ENCODE results near the gene MIEN1. TPM values are rescaled to one million over a fixed set of nuclear protein-coding genes. Genes with fewer than 3 reads are reported as not detected.
"Not testable (repeated sequence)": the region's sequence is repeated elsewhere in the genome, so short reads cannot be mapped to it uniquely, and the experiment has no call there.

MIEN1 gene
- polyA plus RNA-seq, 2 of the 4 experiments (the other 2 are of a cell fraction) = 63.9 to 85.5 TPM

DNA sequence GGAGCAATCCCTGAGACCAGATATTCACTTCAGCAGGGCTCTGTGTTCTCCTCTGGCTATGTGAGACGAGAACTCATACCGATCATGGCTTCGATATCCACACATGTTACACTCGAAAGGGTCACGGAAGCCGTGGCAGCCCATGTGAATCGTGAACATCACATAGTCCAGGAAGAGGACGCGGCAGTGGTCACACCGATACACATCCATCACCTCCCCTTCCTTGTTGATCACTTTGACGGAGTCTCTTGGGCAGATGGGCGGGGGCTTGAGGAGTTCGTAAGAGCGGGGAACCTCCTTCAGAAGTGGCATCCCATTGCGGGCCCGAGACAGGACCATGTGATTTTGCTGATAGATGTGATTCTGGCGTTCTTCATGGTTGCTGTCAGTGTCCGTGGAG, 35.4 kb upstream of the MIEN1 start:
- H3K9me3 ChIP-seq = peaks cover 23% of the 10 kb centered on the region
- FAIRE-seq (no peak), ATAC-seq (no peak)

DNA sequence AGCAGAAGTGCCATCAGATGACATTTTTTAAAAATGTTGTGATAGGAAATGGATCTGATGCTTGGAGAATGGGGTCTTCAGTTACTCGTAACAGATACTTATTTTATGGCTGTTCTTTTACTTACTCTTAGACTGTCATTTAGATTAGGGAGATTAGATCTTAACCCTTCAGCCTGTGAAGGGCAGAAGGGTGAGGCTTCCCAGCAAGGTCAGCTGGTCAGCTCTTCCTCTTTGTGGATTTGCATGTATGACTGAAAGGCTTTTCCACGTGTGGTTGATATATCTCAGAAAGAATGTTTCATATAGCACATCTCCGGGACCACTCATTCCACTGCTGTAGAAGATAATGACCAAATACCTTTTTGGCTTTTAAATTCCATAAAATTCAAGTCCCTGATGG, 34.8 kb upstream of the MIEN1 start:
- WGBS (ENCODE audit: missing lambda C conversion rate) = 13% methylated on average over 3 of the region's 3 CpGs

More for the DNA sequence above, 35.4 kb upstream of the MIEN1 start:
- 64% methylated on average over 18 of the region's 18 CpGs for WGBS (ENCODE audit: missing lambda C conversion rate)
- CTCF ChIA-PET = interaction anchor here (4.1 to 4.4 kb wide), 2 partner anchors 12 to 143 kb away, joined by 26 to 33 read pairs; no protein-coding TSS in a partner anchor
- TF ChIP-seq EP300 (IDR thresholded peaks at IDR 0.05) (no peak), MAFK (IDR thresholded peaks at IDR 0.05; ENCODE audit: partially characterized antibody) (peak; percentile 10), MAZ (IDR thresholded peaks at IDR 0.05; ENCODE audit: borderline replicate concordance, low read depth, low read length) (no peak)
- POLR2A ChIA-PET = no interaction called here
- no peak for DNase-seq (ENCODE audit: low read depth in 1 of 2, low spot score in 1 of 2)
- H3K4me1 ChIP-seq = no peaks in the 10 kb centered on the region
- no peak overlapping the region for H3K4me3 ChIP-seq
- H3K4me2 ChIP-seq = no peak overlapping the region
- H3K27ac ChIP-seq = no peak overlapping the region

DNA sequence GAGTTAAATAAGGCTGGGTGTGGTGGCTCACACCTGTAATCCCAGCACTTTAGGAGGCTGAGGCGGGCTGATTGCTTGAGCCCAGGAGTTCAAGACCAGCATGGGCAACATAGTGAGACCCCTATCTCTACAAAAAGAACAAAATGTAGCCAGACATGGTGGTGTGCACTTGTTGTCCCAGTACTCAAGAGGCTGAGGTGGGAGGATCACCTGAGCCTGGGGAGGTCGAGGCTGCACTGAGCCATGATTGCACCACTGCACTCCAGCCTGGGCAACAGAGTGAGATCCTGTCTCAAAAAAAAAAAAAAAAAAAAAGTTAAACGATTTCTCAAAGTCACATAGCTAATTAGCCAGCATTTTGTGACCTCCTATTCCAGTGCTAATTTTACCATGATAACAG, 33.8 kb upstream of the MIEN1 start:
- H3K4me2 ChIP-seq; H3K27ac ChIP-seq; FAIRE-seq; ATAC-seq; H3K4me1 ChIP-seq; POLR2A ChIA-PET; H3K4me3 ChIP-seq; DNase-seq (ENCODE audit: low read depth in 1 of 2, low spot score in 1 of 2): not testable (repeated sequence)
- CTCF ChIA-PET = interaction anchor here (1.0 to 4.4 kb wide), 4 partner anchors 10 to 164 kb away, joined by 3 to 33 read pairs (median 14); no protein-coding TSS in a partner anchor
- 2% methylated on average over 3 of the region's 3 CpGs for WGBS (ENCODE audit: missing lambda C conversion rate)
- peaks cover 23% of the 10 kb centered on the region for H3K9me3 ChIP-seq

More for the DNA sequence above, 34.8 kb upstream of the MIEN1 start:
- no peak overlapping the region for H3K4me2 ChIP-seq
- TF ChIP-seq RAD21 (conservative IDR thresholded peaks at IDR 0.05 in 1 of 2, IDR thresholded peaks at IDR 0.05 in 1 of 2) (no peak), KDM5A (IDR thresholded peaks at IDR 0.05) (no peak), FOSL2 (IDR thresholded peaks at IDR 0.05) (no peak), FOSL2 (CRISPR knock-in tag; IDR thresholded peaks at IDR 0.05) (no peak), HDAC2 (IDR thresholded peaks at IDR 0.05) (no peak), RFX5 (IDR thresholded peaks at IDR 0.05) (no peak), HOXB5 (CRISPR knock-in tag; IDR thresholded peaks at IDR 0.05) (no peak), PHF8 (IDR thresholded peaks at IDR 0.05; ENCODE audit: borderline replicate concordance, low read depth) (no peak), TP53 (CRISPR knock-in tag; IDR thresholded peaks at IDR 0.05) (no peak), ESRRA (IDR thresholded peaks at IDR 0.05; ENCODE audit: borderline replicate concordance, low read length) (no peak), POLR2A (IDR thresholded peaks at IDR 0.05; ENCODE audit: low read length) (no peak), HEYL (CRISPR knock-in tag; IDR thresholded peaks at IDR 0.05) (no peak), JUNB (IDR thresholded peaks at IDR 0.05) (no peak), KDM1A (IDR thresholded peaks at IDR 0.05; ENCODE audit: low read depth) (no peak), FOXS1 (CRISPR knock-in tag; IDR thresholded peaks at IDR 0.05) (no peak)
- TF ChIP-seq, protein P1, sequence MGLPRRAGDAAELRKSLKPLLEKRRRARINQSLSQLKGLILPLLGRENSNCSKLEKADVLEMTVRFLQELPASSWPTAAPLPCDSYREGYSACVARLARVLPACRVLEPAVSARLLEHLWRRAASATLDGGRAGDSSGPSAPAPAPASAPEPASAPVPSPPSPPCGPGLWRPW (IDR thresholded peaks at IDR 0.05) = no peak
- TF ChIP-seq, protein P2, sequence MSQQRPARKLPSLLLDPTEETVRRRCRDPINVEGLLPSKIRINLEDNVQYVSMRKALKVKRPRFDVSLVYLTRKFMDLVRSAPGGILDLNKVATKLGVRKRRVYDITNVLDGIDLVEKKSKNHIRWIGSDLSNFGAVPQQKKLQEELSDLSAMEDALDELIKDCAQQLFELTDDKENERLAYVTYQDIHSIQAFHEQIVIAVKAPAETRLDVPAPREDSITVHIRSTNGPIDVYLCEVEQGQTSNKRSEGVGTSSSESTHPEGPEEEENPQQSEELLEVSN (IDR thresholded peaks at IDR 0.05; ENCODE audit: borderline replicate concordance, low read depth) = no peak
- DNase-seq (ENCODE audit: low read depth in 1 of 2, low spot score in 1 of 2) (no peak), FAIRE-seq (no peak), ATAC-seq (no peak)
- POLR2A ChIA-PET = no interaction called here
- no peak overlapping the region for H3K4me3 ChIP-seq
- CTCF ChIA-PET = interaction anchor here (4.1 to 4.4 kb wide), 2 partner anchors 11 to 143 kb away, joined by 26 to 33 read pairs; no protein-coding TSS in a partner anchor
- H3K4me1 ChIP-seq = no peaks in the 10 kb centered on the region
- no peak overlapping the region for H3K27ac ChIP-seq
- H3K9me3 ChIP-seq = peaks cover 23% of the 10 kb centered on the region

DNA sequence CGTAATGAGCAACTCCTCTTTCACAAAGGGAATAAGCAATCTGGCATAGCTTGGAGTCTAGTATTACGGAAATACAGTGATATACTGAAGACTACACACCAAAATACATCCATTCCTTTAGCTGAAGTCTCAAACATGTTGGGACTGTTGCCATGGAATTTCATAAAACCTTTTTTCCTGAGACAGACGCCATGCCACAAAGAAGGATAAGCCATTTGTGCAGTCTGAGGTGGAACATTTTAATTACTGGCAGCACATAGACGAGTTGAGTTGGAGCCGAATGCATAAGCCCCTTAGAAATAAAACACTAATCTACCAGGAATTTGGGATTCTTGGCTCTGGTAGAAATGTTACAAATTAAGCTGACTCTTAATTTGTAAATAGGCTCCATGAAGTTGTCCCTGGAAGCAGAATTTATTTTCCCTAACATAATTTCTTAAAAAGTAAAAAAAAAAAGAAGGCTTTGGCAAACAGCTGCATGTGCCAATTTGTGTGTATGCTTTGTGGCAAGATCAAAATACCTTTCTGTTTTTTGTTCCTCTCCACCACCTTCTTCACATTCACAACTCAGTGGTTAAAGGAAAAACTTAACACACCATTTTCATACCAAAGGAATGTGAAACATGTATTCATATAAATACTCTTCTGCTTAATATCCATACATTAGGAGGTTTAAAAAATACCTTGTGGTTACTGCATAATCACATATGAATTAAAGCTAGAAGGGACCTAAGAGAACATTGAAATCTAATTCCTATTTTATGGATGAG, 32.9 kb upstream of the MIEN1 start:
- ATAC-seq (no peak), DNase-seq (ENCODE audit: low read depth in 1 of 2, low spot score in 1 of 2) (no peak), FAIRE-seq (peak; percentile 43)
- no peak for TF ChIP-seq RAD21 (conservative IDR thresholded peaks at IDR 0.05 in 1 of 2, IDR thresholded peaks at IDR 0.05 in 1 of 2)
- TF ChIP-seq MAZ (IDR thresholded peaks at IDR 0.05; ENCODE audit: borderline replicate concordance, low read depth, low read length) = no peak
- no peak for TF ChIP-seq NR3C1 (IDR thresholded peaks at IDR 0.05)
- no peak for TF ChIP-seq NFE2L2 (conservative IDR thresholded peaks at IDR 0.05; ENCODE audit: low read length)
- TF ChIP-seq CHD2 (IDR thresholded peaks at IDR 0.05; ENCODE audit: low read length, partially characterized antibody) = no peak
- TF ChIP-seq, protein P3, sequence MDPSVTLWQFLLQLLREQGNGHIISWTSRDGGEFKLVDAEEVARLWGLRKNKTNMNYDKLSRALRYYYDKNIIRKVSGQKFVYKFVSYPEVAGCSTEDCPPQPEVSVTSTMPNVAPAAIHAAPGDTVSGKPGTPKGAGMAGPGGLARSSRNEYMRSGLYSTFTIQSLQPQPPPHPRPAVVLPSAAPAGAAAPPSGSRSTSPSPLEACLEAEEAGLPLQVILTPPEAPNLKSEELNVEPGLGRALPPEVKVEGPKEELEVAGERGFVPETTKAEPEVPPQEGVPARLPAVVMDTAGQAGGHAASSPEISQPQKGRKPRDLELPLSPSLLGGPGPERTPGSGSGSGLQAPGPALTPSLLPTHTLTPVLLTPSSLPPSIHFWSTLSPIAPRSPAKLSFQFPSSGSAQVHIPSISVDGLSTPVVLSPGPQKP (IDR thresholded peaks at IDR 0.05; ENCODE audit: low read depth, low read length) = no peak
- TF ChIP-seq RARB (CRISPR knock-in tag; IDR thresholded peaks at IDR 0.05) = no peak
- ChIA-PET CTCF (interaction anchor here (1.0 to 4.4 kb wide), 4 partner anchors 9 to 163 kb away, joined by 3 to 33 read pairs (median 14); no protein-coding TSS in a partner anchor), POLR2A (no interaction called here)
- Histone ChIP-seq H3K9me3 (peaks cover 23% of the 10 kb centered on the region), H3K4me1 (no peaks in the 10 kb centered on the region), H3K27ac (no peak overlapping the region), H3K4me2 (no peak overlapping the region), H3K4me3 (no peak overlapping the region)
- 43% methylated on average over 5 of the region's 5 CpGs for WGBS (ENCODE audit: missing lambda C conversion rate)

Data from A549 (cell line).